ENCODE data around the gene TRAFD1.

The TRAFD1 gene

DNA sequence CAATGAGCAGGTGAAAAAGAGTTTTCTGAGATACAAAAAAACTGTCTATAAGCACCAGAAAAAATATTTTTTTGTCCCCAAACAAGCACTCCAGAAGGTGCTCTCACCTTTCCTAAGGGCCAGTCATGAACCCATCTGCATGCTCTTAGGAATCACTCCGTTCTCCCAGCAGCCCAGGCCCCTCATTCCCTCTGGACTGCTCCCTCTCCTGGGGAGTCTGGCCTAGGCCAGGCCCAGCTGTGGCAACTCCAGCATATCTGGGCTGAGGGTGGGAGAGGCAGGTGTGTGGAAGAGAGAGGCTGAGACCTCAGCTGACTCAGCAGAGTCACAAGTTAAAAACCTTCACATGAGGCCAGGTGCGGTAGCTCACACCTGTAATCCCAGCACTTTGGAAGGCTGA is 54.6 kb downstream of the TRAFD1 start:
- no peak for DNase-seq

DNA sequence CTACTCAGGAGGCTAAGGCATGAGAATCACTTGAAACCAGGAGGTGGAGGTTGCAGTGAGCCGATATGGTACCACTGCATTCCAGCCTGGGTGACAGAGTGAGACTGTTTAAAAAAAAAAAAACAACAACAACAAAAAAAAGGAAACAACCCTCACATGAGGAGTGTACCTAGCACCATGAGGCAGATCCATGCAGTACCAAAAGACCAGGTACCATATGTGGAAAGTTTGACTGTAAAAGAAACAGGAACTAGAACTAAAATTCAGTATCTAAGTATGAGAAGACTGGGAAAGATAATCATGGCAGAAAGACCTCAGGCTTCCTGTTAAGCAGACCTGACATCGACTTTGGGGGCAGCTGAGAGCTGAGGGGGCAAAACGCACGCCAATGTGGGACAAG is 55.1 kb downstream of the TRAFD1 start:
- DNase-seq: no peak

GRCh38 chr12:112182499-112182898 is 57.1 kb downstream of the TRAFD1 start:
- DNase-seq: no peak

DNA sequence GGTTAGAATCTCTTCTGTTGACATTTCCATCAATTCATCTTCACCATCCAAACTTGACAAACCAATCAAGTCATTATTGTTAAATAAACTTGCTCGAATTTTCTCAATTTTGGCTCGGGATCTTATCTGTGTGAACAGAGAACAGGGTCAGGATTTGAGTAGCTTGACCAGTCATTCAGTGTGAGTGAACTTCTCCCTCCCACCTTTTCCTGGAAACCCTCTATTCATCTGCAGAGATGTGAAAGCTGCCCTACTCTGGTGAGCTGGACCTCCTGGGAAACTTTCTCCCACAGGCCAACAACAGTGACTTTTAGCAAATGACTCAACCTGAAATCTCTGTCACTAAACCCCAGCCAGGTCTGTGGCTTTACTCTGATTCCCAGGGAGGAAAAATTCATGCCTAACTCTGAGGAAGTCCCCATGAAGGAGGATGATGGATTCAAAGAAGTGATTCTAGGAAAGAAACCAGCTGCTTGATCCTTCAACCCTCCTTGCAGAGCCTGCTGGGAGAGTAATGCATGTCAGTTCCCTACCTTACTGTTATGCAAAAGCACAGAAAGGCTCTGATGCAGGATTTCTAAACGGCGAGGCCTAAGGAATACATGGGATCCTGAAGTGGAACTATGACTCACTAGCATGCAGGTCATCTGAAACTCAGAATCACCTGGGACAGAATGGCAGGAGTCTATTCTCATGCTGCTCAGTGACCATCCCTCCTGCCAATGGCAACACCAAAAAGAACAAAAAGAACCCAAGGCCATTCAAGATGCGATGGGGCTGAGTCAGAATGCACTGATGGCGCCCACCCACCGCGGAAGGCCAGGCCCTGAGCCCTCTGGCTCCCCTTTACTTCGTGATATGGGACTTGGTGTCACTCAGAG is 58.0 kb downstream of the TRAFD1 start:
- peak; percentile 42 for DNase-seq

- no peak for DNase-seq
Measured at GRCh38 chr12:112184056-112184887, 58.9 kb downstream of the TRAFD1 start.

DNA sequence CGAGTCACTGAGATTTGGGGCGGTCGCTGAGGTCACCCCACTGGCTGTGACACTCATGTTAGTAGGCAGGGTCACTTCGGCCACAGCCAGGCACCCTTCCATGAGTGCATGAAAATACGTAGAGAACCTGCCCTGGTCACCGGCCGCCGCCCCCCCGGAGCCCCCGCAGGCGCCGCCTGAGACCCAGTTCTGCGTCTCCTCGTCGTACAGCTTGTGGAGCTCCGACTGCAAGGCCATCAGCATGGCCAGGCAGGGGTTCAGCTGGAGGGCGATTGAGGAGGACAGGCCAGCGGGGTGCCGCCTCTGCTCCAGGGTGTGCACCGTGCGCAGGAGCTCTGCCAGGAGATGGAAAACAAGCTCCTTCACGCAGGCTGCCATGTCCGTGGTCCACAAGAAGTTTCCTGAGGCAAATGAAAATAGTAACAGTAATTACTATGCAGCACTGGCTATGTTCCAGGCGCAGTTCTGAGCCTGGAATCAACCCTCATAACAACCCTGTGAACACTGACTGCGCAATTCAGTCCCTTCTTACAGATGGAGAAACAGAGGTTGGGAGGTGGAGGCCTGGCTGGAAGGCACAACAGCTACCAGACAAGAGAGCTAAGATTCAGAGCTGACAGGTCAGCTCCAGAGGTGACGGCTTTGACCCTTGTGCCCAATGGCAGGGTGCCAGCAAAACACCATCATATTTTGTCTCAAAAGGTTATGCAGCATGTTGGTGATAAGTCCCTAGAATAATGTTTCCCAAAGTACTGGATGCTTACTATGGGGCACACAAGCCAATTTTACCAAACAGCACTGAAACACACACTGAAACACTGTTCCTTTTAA is 59.9 kb downstream of the TRAFD1 start:
- no peak for DNase-seq

DNA sequence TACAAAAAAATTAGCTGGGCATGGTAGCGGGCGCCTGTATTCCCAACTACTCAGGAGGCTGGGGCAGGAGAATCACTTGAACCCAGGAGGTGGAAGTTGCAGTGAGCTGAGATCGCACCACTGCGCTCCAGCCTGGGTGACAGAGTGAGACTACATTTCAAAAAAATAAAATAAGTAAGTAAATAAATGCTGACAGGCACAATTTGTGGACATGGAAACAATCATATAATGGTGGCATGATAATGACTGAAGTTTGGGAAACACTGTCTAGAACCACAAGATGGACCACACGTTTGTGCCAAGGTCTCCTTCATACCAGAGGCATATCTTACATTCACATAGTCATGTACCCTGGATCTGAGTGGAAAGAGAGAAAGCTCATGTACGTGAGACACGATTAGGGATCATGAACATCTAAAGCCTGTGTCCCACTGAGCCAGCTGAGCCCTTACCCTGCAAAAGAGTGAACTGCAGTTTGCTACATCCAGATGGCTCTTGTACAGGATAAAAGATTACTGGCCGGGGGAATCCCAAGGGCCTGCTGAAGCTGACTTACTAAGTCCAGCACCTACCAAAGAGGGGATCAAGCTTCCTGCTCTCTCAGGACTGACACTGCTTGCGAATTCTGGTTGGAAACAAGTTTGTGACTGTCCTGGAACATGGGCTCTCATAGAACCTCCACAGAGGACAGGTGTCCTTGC is 62.9 kb downstream of the TRAFD1 start:
- DNase-seq: no peak

GRCh38 chr12:112190231-112191025 is 65.1 kb downstream of the TRAFD1 start:
- DNase-seq: no peak

GRCh38 chr12:112191201-112191600 is 65.8 kb downstream of the TRAFD1 start:
- no peak for DNase-seq

- DNase-seq: no peak
Measured at GRCh38 chr12:112191840-112192321, 66.5 kb downstream of the TRAFD1 start.

DNA sequence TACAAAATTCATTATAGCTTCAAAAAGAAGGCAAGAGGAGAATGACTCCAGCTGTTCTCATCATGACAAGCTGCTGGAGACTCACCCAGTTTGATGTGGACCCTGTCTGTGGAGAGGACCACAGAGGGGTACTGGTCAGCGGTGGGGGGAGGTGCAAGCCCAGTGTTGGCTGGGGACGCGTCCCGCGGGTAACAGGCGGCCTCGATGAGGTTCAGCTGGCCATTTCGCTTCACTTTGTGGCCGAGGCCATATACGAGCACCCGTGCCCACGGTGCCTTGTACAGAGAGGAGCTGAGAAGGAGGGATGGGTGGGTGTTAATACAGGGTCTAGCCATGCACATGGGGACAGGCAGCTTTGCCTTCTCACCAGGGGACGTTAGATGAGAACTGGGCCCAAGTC is 67.1 kb downstream of the TRAFD1 start:
- no peak for DNase-seq

DNA sequence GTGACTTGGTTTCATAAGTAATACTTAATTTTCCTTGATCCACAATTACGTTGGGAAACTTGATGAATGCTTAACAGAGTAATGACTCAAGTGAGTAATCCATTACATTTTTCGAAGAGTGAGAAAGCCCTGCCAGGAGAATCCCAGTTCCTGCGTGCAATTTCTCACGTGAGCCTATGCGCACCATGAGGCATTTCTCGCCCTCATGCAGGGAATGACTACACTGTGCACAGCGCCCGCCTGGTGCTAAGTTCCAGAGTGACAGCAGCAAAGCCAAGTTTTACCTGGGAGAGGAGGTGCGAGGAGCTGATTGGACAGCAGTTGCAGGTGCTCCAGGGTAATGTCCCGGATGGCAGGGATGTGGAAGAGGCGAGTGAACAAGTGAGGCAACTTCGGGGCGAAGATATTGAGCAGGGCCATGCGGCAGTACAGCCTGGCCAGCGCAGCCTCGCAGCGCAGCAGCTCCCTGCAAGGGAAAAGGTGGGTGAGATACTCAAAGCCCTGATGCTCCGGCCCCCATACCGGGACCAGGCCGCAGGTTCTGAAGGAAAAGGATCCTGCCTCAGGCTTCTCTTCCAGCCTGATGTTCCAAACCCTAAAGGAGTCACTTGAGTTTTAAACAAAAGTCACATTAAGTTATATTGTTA is 69.4 kb downstream of the TRAFD1 start:
- DNase-seq: no peak

- no peak for DNase-seq
Measured at GRCh38 chr12:112196196-112196875, 71.0 kb downstream of the TRAFD1 start.

GRCh38 chr12:112198120-112198733 is 72.9 kb downstream of the TRAFD1 start:
- DNase-seq: peak; percentile 75

GRCh38 chr12:112199136-112199535 is 73.8 kb downstream of the TRAFD1 start:
- no peak for DNase-seq
